Peyer's patch (tissue), 4 donors: ENCODE results near the gene F8.
"Not testable (repeated sequence)": the region's sequence is repeated elsewhere in the genome, so short reads cannot be mapped to it uniquely, and the experiment has no call there.

Experiments used
- POLR2A ChIP-seq, 2 donors: fragments of 450-650 bp; IDR thresholded peaks; one replicate each; pipeline ENCODE4 v1.5.1; 2017; ENCODE audit warnings: antibody characterized with exemption in 2 of 2, mild to moderate bottlenecking in 2 of 2, moderate library complexity in 2 of 2
- TF ChIP-seq, protein P1 (sequence below), 6 experiments: fragments of 450-650 bp in 4 of 6; fragments of 200-600 bp in 2 of 6; sonication (generic) in 1 of 6; IDR thresholded peaks; one replicate each; pipeline ENCODE4 v1.5.1; 2017 to 2019; ENCODE audit warnings: antibody characterized with exemption in 6 of 6, mild to moderate bottlenecking in 3 of 6, moderate library complexity in 1 of 6

DNA sequence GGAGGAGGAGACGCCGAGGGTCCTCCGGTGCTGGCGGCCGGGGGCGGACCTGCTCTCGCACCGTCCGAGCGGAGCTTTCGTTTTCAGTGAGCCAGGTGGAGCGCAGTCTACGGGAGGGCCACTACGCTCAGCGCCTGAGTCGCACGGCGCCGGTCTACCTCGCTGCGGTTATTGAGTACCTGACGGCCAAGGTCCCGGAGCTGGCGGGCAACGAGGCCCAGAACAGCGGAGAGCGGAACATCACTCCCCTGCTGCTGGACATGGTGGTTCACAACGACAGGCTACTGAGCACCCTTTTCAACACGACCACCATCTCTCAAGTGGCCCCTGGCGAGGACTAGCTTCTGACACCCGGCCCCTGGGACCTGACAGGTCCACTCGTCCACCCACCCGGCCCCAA is 137.5 kb downstream of the F8 start:
- TF ChIP-seq, protein P1, sequence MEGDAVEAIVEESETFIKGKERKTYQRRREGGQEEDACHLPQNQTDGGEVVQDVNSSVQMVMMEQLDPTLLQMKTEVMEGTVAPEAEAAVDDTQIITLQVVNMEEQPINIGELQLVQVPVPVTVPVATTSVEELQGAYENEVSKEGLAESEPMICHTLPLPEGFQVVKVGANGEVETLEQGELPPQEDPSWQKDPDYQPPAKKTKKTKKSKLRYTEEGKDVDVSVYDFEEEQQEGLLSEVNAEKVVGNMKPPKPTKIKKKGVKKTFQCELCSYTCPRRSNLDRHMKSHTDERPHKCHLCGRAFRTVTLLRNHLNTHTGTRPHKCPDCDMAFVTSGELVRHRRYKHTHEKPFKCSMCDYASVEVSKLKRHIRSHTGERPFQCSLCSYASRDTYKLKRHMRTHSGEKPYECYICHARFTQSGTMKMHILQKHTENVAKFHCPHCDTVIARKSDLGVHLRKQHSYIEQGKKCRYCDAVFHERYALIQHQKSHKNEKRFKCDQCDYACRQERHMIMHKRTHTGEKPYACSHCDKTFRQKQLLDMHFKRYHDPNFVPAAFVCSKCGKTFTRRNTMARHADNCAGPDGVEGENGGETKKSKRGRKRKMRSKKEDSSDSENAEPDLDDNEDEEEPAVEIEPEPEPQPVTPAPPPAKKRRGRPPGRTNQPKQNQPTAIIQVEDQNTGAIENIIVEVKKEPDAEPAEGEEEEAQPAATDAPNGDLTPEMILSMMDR (IDR thresholded peaks at IDR 0.05) = not testable (repeated sequence)
- not testable (repeated sequence) for TF ChIP-seq POLR2A (IDR thresholded peaks at IDR 0.05)
